Mesothelial cell of epicardium (in vitro differentiated cells): Measurements from ENCODE around the gene ZNF516. TPM values are rescaled to one million over a fixed set of nuclear protein-coding genes. Genes with fewer than 3 reads are reported as not detected.

ENCODE experiments used
- DNase-seq, 2 experiments: peaks; one replicate each; pipeline ENCODE4 v3.0.0; 2021; ENCODE audit warnings: low spot score in 2 of 2; ENCODE audit not compliant: unreplicated experiment in 2 of 2
- H3K27ac Mint-ChIP-seq: 2 replicates; pipeline ENCODE4 v1.8.0; 2021; ENCODE audit warnings: mixed read lengths
- H3K27me3 Mint-ChIP-seq: 2 replicates; pipeline ENCODE4 v1.8.0; 2021; ENCODE audit warnings: low read depth, mixed read lengths
- H3K36me3 Mint-ChIP-seq: 2 replicates; pipeline ENCODE4 v1.8.0; 2021; ENCODE audit warnings: mixed read lengths
- H3K4me1 Mint-ChIP-seq: 2 replicates; pipeline ENCODE4 v1.8.0; 2021; ENCODE audit warnings: mixed read lengths
- H3K4me3 Mint-ChIP-seq: 2 replicates; pipeline ENCODE4 v1.8.0; 2021; ENCODE audit warnings: mild to moderate bottlenecking, moderate library complexity, mixed read lengths
- H3K9me3 Mint-ChIP-seq: 2 replicates; pipeline ENCODE4 v1.8.0; 2021; ENCODE audit warnings: mixed read lengths
- total RNA-seq: library from RNA; stranded (reverse); gene quantifications from 3 replicates; pipeline ENCODE4 v1.2.1, GENCODE V29; 2021
- TF ChIP-seq, protein P1 (sequence below): fragments of 200-600 bp; sonication (generic); IDR thresholded peaks from one replicate; pipeline ENCODE4 v1.5.0; 2021; ENCODE audit warnings: antibody characterized with exemption; ENCODE audit not compliant: unreplicated experiment

ZNF516 gene
- total RNA-seq, 1 donor from 2014 or later: 92.1 TPM

DNA sequence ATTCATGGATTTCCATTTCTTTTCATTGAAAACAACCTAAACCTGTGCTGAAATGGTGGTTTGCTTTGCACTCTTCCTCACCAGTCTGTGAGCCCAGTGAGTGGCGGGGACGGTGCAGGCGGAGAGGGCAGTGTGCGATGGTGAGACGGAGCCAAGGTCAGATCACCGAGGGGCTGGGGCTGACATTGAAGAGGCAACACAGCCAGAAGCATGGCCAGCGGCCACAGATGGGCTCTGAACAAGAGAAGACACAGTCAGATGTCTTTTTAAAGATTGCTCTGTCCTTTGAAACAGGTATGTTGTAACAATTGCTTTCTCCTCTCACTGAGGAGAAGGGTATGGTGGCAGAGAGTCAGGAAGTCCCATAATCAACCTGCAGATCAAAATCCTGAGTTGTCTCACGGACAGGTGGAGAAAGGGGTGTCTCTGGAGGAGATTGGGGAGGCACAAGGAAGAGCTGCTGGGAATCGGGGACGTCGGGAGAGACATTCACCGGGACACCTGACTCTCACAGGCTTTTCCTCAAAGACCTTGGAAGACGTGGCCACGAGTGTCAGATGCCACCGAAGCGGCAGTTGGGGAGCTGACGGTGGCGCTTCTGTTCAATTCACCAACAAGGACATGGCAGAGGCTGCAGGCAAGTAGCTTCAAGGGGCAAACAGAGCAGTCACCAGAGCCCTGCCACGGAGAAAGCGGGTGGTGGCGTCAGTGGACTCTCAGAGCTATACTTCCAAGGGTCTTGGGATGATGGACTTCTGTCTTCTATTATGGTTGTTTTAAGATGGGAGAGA is 12.1 kb upstream of the ZNF516 start:
- Mint-ChIP-seq H3K27me3 (no peaks in the 10 kb centered on the region), H3K4me3 (no peak overlapping the region), H3K9me3 (no peaks in the 10 kb centered on the region), H3K36me3 (no peaks in the 10 kb centered on the region), H3K4me1 (peaks cover 3% of the 10 kb centered on the region), H3K27ac (no peak overlapping the region)
- TF ChIP-seq, protein P1, sequence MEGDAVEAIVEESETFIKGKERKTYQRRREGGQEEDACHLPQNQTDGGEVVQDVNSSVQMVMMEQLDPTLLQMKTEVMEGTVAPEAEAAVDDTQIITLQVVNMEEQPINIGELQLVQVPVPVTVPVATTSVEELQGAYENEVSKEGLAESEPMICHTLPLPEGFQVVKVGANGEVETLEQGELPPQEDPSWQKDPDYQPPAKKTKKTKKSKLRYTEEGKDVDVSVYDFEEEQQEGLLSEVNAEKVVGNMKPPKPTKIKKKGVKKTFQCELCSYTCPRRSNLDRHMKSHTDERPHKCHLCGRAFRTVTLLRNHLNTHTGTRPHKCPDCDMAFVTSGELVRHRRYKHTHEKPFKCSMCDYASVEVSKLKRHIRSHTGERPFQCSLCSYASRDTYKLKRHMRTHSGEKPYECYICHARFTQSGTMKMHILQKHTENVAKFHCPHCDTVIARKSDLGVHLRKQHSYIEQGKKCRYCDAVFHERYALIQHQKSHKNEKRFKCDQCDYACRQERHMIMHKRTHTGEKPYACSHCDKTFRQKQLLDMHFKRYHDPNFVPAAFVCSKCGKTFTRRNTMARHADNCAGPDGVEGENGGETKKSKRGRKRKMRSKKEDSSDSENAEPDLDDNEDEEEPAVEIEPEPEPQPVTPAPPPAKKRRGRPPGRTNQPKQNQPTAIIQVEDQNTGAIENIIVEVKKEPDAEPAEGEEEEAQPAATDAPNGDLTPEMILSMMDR: no peak
- no peak for DNase-seq

DNA sequence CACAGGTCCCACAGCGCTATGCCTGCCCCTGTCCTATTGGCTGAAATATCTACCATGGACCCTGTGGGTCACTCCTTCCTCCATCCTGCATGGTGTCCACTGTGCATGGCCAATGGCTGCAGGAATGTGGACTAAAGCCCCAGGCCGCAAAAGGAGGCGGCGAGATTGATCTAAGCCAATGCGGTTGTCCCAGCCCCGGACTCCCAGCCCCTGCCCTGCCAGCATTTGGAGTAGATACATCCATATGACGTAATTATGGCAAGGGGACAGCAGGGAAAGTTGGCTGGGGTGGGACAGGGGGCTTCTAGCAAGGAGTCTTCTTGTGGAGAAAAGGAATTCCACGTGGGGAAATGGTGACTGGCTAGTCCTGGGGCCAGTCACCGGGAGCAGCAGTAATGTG is 11.4 kb upstream of the ZNF516 start:
- no peaks in the 10 kb centered on the region for H3K36me3 Mint-ChIP-seq
- no peak for DNase-seq
- H3K4me3 Mint-ChIP-seq: no peak overlapping the region
- no peaks in the 10 kb centered on the region for H3K9me3 Mint-ChIP-seq
- no peak overlapping the region for H3K27ac Mint-ChIP-seq
- H3K27me3 Mint-ChIP-seq: no peaks in the 10 kb centered on the region
- H3K4me1 Mint-ChIP-seq: peaks cover 3% of the 10 kb centered on the region
- TF ChIP-seq, protein P1: no peak

DNA sequence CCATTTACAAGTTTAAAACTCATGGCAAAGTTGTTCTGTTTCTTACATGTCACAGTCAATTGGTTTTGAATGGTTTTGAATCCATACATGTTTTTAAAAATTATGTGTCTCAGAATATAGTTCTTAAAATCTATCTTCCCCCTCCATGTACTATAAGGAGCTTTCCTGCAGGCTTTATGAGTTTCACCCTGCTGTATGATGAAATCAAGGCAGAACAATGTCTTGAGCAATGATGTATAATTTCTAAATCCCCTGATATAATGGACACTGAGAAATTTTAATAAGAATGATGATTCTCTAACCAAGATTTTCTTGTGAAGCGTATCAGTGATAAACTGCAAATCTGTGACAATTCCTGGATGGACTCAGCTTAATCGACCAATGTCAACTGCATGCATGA is 10.6 kb upstream of the ZNF516 start:
- no peaks in the 10 kb centered on the region for H3K9me3 Mint-ChIP-seq
- no peaks in the 10 kb centered on the region for H3K27me3 Mint-ChIP-seq
- DNase-seq: no peak

DNA sequence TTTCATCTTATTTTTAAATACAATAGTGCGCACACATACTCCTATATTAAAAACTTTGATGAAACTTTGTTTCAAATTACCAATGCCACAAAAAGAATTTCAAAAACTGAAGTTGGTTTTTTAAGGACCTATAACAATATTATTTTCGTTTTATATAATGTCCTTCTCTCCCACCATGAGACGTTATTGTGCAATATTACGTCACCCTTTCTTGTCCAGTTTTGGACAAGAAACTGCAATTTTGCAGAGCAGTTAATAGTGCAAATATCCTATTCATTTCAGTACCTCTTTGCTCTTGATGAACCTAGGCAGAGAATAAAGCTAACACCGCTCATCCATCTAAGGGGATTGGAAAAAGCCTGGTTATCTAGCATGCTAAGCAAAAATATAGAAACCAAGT is 9.7 kb upstream of the ZNF516 start:
- no peaks in the 10 kb centered on the region for H3K36me3 Mint-ChIP-seq
- no peak for DNase-seq
- H3K27me3 Mint-ChIP-seq: no peaks in the 10 kb centered on the region
- H3K9me3 Mint-ChIP-seq: no peaks in the 10 kb centered on the region
- no peak overlapping the region for H3K27ac Mint-ChIP-seq
- H3K4me1 Mint-ChIP-seq: peaks cover 3% of the 10 kb centered on the region
- TF ChIP-seq, protein P1: no peak
- no peak overlapping the region for H3K4me3 Mint-ChIP-seq

More for the DNA sequence above, 10.6 kb upstream of the ZNF516 start:
- no peak overlapping the region for H3K27ac Mint-ChIP-seq
- H3K4me1 Mint-ChIP-seq: peaks cover 3% of the 10 kb centered on the region
- H3K4me3 Mint-ChIP-seq: no peak overlapping the region
- TF ChIP-seq, protein P1: no peak
- no peaks in the 10 kb centered on the region for H3K36me3 Mint-ChIP-seq

DNA sequence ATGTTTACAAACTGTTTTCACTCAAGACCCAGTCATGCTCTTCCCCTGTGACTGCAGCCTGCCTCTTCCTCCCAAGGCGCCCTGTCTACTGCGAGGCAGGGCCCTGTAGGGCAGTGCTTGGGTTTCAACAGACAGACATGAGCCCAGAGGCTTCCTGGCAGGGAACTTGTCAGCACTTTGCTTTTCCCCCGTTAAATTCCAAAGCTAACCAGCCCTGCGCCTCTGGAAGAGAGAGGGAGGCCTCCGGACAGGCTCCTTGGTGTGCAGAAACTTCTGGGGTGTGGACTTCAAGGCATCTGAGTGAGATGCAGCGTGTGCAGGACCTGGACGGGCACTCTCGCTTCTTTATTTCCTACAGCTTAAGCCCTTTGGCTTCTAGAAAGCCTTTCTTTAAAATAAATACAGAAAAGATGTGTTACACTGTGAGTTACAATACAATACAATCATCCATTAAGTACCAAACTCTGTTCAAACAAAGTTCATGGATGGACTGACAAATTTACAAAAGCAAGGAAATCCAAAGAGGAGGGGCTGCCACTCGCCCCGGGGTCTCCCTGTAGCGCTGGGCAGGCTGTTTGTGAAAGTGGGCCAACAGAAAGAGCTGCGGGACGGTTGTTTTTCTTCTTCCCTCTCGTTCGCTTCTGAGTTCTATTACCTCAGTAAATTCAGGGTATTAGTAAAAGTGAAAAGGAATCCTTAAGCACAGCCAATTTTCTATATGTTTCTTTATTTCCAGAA is 8.8 kb upstream of the ZNF516 start:
- Mint-ChIP-seq H3K4me3 (no peak overlapping the region), H3K27ac (no peak overlapping the region), H3K4me1 (peaks cover 6% of the 10 kb centered on the region), H3K9me3 (no peaks in the 10 kb centered on the region), H3K27me3 (no peaks in the 10 kb centered on the region), H3K36me3 (no peaks in the 10 kb centered on the region)
- DNase-seq: no peak
- TF ChIP-seq, protein P1: no peak
